Measurements from ENCODE around the gene COPE. TPM values are rescaled to one million over a fixed set of nuclear protein-coding genes. Genes with fewer than 3 reads are reported as not detected.
"Not testable (repeated sequence)": the region's sequence is repeated elsewhere in the genome, so short reads cannot be mapped to it uniquely, and the experiment has no call there.

The COPE gene
- polyA plus RNA-seq (ENCODE audit: insufficient read depth in 1 of 5, insufficient read length in 5 of 5, low replicate concordance in 1 of 5) = 100 to 1,000 TPM in 2 of 5 donors, 10 to 100 TPM in 3; 68.4 to 136 (median 88.3) TPM
- long read RNA-seq, donor 1, transcript COPE-201 (10 exons, 1,141 nt) = major isoform, 83 of 118 reads
- long read RNA-seq, donor 1, partial matches to known transcripts = 30 of 118 reads
- long read RNA-seq, donor 1, other reads (novel, unspliced or antisense) = 0 of 118 reads
- long read RNA-seq, donor 2, transcript COPE-201 (10 exons, 1,141 nt) = major isoform, 51 of 60 reads
- long read RNA-seq, donor 2, partial matches to known transcripts = 8 of 60 reads
- long read RNA-seq, donor 2, other reads (novel, unspliced or antisense) = 0 of 60 reads
- long read RNA-seq, donor 3, transcript COPE-201 (10 exons, 1,141 nt) = major isoform, 56 of 96 reads
- long read RNA-seq, donor 3, partial matches to known transcripts = 37 of 96 reads
- long read RNA-seq, donor 3, other reads (novel, unspliced or antisense) = 0 of 96 reads
- long read RNA-seq, donor 4, transcript COPE-201 (10 exons, 1,141 nt) = major isoform, 27 of 36 reads
- long read RNA-seq, donor 4, partial matches to known transcripts = 8 of 36 reads
- long read RNA-seq, donor 4, other reads (novel, unspliced or antisense) = 0 of 36 reads
- long read RNA-seq, donor 5, transcript COPE-201 (10 exons, 1,141 nt) = major isoform, 62 of 86 reads
- long read RNA-seq, donor 5, partial matches to known transcripts = 19 of 86 reads
- long read RNA-seq, donor 5, other reads (novel, unspliced or antisense) = 0 of 86 reads
- long read RNA-seq, donor 6, transcript COPE-201 (10 exons, 1,141 nt) = major isoform, 70 of 89 reads
- long read RNA-seq, donor 6, partial matches to known transcripts = 12 of 89 reads
- long read RNA-seq, donor 6, other reads (novel, unspliced or antisense) = 0 of 89 reads
- long read RNA-seq, donor 7, transcript COPE-201 (10 exons, 1,141 nt) = major isoform, 83 of 95 reads
- long read RNA-seq, donor 7, partial matches to known transcripts = 8 of 95 reads
- long read RNA-seq, donor 7, other reads (novel, unspliced or antisense) = 0 of 95 reads
- long read RNA-seq, donor 8, transcript COPE-201 (10 exons, 1,141 nt) = major isoform, 28 of 35 reads
- long read RNA-seq, donor 8, partial matches to known transcripts = 5 of 35 reads
- long read RNA-seq, donor 8, other reads (novel, unspliced or antisense) = 0 of 35 reads

- DNase-seq = peak; percentile 99 to 100
Measured at GRCh38 chr19:18919086-18919899, at the start of gene COPE, which contains the start of gene DDX49. Gene COPE, minus strand, starts transcription at chr19:18919387. Its CDS starts 39 bp downstream, at chr19:18919348. Gene DDX49, plus strand, starts transcription at chr19:18919715. Its CDS starts 27 bp downstream, at chr19:18919742.

- peak in 1 of 2 donors; percentile 32 for DNase-seq
Measured at GRCh38 chr19:18967358-18968146, 48.4 kb upstream of the COPE start.

- no peak for DNase-seq
Measured at GRCh38 chr19:18966307-18966706, 47.1 kb upstream of the COPE start.

- no peak for DNase-seq
Measured at GRCh38 chr19:18964121-18964520, 44.9 kb upstream of the COPE start.

GRCh38 chr19:18961767-18962620, 42.8 kb upstream of the COPE start:
- DNase-seq = no peak

- DNase-seq = no peak
Measured at GRCh38 chr19:18960370-18960769, 41.2 kb upstream of the COPE start.

- DNase-seq = no peak
Measured at GRCh38 chr19:18955042-18955441, 35.9 kb upstream of the COPE start.

- no peak for DNase-seq
Measured at GRCh38 chr19:18954094-18954493, 34.9 kb upstream of the COPE start.

- DNase-seq = not testable (repeated sequence)
Measured at GRCh38 chr19:18952364-18953003, 33.3 kb upstream of the COPE start.

- DNase-seq = no peak
Measured at GRCh38 chr19:18951721-18952281, 32.6 kb upstream of the COPE start.

- DNase-seq = no peak
Measured at GRCh38 chr19:18949858-18950257, 30.7 kb upstream of the COPE start.

- DNase-seq = no peak
Measured at GRCh38 chr19:18948976-18949356, 29.8 kb upstream of the COPE start.

GRCh38 chr19:18948075-18948975, 29.1 kb upstream of the COPE start:
- no peak for DNase-seq

- no peak for DNase-seq
Measured at GRCh38 chr19:18946918-18947317, 27.7 kb upstream of the COPE start.

- DNase-seq = no peak
Measured at GRCh38 chr19:18946335-18946734, 27.1 kb upstream of the COPE start.

- no peak for DNase-seq
Measured at GRCh38 chr19:18945297-18945696, 26.1 kb upstream of the COPE start.

GRCh38 chr19:18943465-18943864, 24.3 kb upstream of the COPE start:
- DNase-seq = no peak
